ENCODE results near the gene TTLL5.

Gene TTLL5

GRCh38 chr14:75649773-75650172 is 11.3 kb upstream of the TTLL5 start:
- ATAC-seq: no peak
- no peak for TF ChIP-seq ZFP30 (CRISPR knock-in tag; IDR thresholded peaks at IDR 0.05)
- no peak for TF ChIP-seq SNAI2 (CRISPR knock-in tag; IDR thresholded peaks at IDR 0.05)
- TF ChIP-seq ZNF70 (CRISPR knock-in tag; IDR thresholded peaks at IDR 0.05): no peak
- TF ChIP-seq ZC3H10 (CRISPR knock-in tag; IDR thresholded peaks at IDR 0.05): no peak
- no peak for TF ChIP-seq TCF4 (CRISPR knock-in tag; IDR thresholded peaks at IDR 0.05; ENCODE audit: borderline replicate concordance)

- no peak for ATAC-seq
- TF ChIP-seq PPARA (CRISPR knock-in tag; IDR thresholded peaks at IDR 0.05; ENCODE audit: borderline replicate concordance): no peak
- no peak for TF ChIP-seq ZNF565 (CRISPR knock-in tag; conservative IDR thresholded peaks at IDR 0.05; ENCODE audit: low read depth)
- no peak for TF ChIP-seq SNAI2 (CRISPR knock-in tag; IDR thresholded peaks at IDR 0.05)
- no peak for TF ChIP-seq POU6F1 (CRISPR knock-in tag; IDR thresholded peaks at IDR 0.05; ENCODE audit: borderline replicate concordance, low read depth)
- no peak for TF ChIP-seq ARNTL (CRISPR knock-in tag; IDR thresholded peaks at IDR 0.05; ENCODE audit: borderline replicate concordance, low read depth)
- TF ChIP-seq ISL1 (CRISPR knock-in tag; IDR thresholded peaks at IDR 0.05): no peak
- TF ChIP-seq, protein P1, sequence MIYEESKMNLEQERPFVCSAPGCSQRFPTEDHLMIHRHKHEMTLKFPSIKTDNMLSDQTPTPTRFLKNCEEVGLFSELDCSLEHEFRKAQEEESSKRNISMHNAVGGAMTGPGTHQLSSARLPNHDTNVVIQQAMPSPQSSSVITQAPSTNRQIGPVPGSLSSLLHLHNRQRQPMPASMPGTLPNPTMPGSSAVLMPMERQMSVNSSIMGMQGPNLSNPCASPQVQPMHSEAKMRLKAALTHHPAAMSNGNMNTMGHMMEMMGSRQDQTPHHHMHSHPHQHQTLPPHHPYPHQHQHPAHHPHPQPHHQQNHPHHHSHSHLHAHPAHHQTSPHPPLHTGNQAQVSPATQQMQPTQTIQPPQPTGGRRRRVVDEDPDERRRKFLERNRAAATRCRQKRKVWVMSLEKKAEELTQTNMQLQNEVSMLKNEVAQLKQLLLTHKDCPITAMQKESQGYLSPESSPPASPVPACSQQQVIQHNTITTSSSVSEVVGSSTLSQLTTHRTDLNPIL (CRISPR knock-in tag; IDR thresholded peaks at IDR 0.05; ENCODE audit: low read depth): no peak
- no peak for TF ChIP-seq TOX (CRISPR knock-in tag; IDR thresholded peaks at IDR 0.05; ENCODE audit: borderline replicate concordance)
- no peak for TF ChIP-seq ZNF8 (CRISPR knock-in tag; IDR thresholded peaks at IDR 0.05)
- TF ChIP-seq TCF4 (CRISPR knock-in tag; IDR thresholded peaks at IDR 0.05; ENCODE audit: borderline replicate concordance): no peak
- no peak for TF ChIP-seq BACH2 (CRISPR knock-in tag; IDR thresholded peaks at IDR 0.05; ENCODE audit: borderline replicate concordance)
- TF ChIP-seq, protein P2, sequence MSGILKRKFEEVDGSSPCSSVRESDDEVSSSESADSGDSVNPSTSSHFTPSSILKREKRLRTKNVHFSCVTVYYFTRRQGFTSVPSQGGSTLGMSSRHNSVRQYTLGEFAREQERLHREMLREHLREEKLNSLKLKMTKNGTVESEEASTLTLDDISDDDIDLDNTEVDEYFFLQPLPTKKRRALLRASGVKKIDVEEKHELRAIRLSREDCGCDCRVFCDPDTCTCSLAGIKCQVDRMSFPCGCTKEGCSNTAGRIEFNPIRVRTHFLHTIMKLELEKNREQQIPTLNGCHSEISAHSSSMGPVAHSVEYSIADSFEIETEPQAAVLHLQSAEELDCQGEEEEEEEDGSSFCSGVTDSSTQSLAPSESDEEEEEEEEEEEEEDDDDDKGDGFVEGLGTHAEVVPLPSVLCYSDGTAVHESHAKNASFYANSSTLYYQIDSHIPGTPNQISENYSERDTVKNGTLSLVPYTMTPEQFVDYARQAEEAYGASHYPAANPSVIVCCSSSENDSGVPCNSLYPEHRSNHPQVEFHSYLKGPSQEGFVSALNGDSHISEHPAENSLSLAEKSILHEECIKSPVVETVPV (CRISPR knock-in tag; IDR thresholded peaks at IDR 0.05): no peak
These were observed 10.6 kb upstream of the TTLL5 start for GRCh38 chr14:75650253-75651058.

DNA sequence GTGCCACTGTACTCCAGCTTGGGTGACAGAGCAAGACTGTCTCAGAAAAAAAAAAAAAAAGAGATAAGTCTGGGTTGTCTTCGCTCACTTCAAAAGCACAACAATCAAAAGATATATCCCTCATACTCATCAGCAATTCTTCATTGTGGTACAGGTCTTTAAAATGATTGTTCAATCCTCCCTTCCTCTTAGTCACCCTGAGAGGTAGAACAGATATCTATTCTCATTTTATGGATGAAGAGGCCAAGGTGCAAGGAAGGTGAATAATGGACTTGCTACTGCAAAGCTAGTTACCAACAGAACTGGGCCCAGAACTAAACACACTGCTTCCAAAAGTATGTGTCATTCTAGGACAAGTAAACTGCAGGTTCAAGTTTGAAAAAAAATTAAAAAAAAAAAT is 7.5 kb upstream of the TTLL5 start:
- TF ChIP-seq TCF4 (CRISPR knock-in tag; IDR thresholded peaks at IDR 0.05; ENCODE audit: borderline replicate concordance) (no peak), ZC3H10 (CRISPR knock-in tag; IDR thresholded peaks at IDR 0.05) (no peak), GLIS3 (CRISPR knock-in tag; IDR thresholded peaks at IDR 0.05) (no peak), TSHZ2 (CRISPR knock-in tag; IDR thresholded peaks at IDR 0.05) (no peak), POU6F1 (CRISPR knock-in tag; IDR thresholded peaks at IDR 0.05; ENCODE audit: borderline replicate concordance, low read depth) (no peak), ARNTL (CRISPR knock-in tag; IDR thresholded peaks at IDR 0.05; ENCODE audit: borderline replicate concordance, low read depth) (no peak), ZNF8 (CRISPR knock-in tag; IDR thresholded peaks at IDR 0.05) (no peak), PPARA (CRISPR knock-in tag; IDR thresholded peaks at IDR 0.05; ENCODE audit: borderline replicate concordance) (no peak)
- TF ChIP-seq, protein P1 (CRISPR knock-in tag; IDR thresholded peaks at IDR 0.05; ENCODE audit: low read depth): no peak
- TF ChIP-seq, protein P2 (CRISPR knock-in tag; IDR thresholded peaks at IDR 0.05): no peak
- TF ChIP-seq, protein P3, sequence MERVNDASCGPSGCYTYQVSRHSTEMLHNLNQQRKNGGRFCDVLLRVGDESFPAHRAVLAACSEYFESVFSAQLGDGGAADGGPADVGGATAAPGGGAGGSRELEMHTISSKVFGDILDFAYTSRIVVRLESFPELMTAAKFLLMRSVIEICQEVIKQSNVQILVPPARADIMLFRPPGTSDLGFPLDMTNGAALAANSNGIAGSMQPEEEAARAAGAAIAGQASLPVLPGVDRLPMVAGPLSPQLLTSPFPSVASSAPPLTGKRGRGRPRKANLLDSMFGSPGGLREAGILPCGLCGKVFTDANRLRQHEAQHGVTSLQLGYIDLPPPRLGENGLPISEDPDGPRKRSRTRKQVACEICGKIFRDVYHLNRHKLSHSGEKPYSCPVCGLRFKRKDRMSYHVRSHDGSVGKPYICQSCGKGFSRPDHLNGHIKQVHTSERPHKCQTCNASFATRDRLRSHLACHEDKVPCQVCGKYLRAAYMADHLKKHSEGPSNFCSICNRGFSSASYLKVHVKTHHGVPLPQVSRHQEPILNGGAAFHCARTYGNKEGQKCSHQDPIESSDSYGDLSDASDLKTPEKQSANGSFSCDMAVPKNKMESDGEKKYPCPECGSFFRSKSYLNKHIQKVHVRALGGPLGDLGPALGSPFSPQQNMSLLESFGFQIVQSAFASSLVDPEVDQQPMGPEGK (CRISPR knock-in tag; IDR thresholded peaks at IDR 0.05; ENCODE audit: borderline replicate concordance): no peak

More for the DNA sequence above, 7.5 kb upstream of the TTLL5 start:
- no peak for ATAC-seq

Measured in SK-N-SH treated with all-trans-retinoic acid at 6 μM for 48 hours (cell line).